GM19239 (cell line): ENCODE measurements around the gene CD300H.
"Not testable (repeated sequence)": the region's sequence is repeated elsewhere in the genome, so short reads cannot be mapped to it uniquely, and the experiment has no call there.

ENCODE experiments used
- DNase-seq: peaks from one replicate; pipeline ENCODE4 v3.0.0; 2011; ENCODE audit warnings: low spot score; ENCODE audit not compliant: insufficient read length
- FAIRE-seq: peaks from 2 replicates; lab custom pipeline; 2011; peaks lifted over from hg19 to GRCh38; lab: Jason Lieb, UNC

CD300H gene

GRCh38 chr17:74530831-74531150 lies 36.5 kb downstream of the CD300H start:
- DNase-seq (no peak), FAIRE-seq (no peak)

DNA sequence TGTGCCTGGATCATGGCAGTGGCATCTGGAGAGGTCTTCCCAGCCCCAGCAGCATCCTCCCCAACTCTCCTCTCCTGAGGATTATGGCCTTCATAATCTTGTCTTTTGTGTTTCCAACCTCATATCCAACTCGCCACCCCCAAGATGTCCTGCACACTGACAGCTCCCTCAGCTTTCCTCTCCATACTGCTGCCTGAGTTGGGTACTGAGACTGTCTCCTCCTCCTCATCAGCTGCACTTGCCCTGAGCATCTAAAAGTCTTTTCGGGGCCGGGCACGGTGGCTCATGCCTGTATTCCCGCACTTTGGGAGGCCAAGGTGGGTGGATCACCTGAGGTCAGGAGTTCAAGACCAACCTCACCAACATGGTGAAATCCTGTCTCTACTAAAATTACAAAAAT lies 38.1 kb downstream of the CD300H start:
- DNase-seq = no peak

GRCh38 chr17:74528491-74529199 lies 38.7 kb downstream of the CD300H start:
- FAIRE-seq (peak; percentile 97), DNase-seq (peak; percentile 60)

More for the DNA sequence above, 38.1 kb downstream of the CD300H start:
- no peak for FAIRE-seq

GRCh38 chr17:74527756-74528155 lies 39.6 kb downstream of the CD300H start:
- no peak for FAIRE-seq
- no peak for DNase-seq

GRCh38 chr17:74527081-74527480 lies 40.2 kb downstream of the CD300H start:
- no peak for DNase-seq
- no peak for FAIRE-seq

DNA sequence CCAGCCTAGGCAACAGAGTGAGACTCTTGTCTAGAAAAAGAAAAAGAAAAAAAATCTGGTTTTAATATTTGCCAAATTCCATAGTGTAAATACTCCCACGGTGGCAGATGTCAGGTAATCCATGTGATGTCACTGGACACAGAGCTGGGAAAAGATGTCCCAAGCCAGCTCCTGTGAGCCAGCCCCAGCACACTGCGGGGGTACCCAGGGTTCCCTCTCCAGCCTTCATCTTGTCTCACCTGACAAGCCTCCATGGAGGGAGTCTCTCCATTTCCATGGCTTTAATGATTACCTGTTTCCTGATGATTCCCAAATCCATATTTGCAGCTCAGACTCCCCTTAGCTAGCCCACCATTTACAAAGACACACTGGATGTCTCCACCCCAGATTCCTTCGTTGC lies 40.6 kb downstream of the CD300H start:
- no peak for FAIRE-seq
- DNase-seq = no peak

DNA sequence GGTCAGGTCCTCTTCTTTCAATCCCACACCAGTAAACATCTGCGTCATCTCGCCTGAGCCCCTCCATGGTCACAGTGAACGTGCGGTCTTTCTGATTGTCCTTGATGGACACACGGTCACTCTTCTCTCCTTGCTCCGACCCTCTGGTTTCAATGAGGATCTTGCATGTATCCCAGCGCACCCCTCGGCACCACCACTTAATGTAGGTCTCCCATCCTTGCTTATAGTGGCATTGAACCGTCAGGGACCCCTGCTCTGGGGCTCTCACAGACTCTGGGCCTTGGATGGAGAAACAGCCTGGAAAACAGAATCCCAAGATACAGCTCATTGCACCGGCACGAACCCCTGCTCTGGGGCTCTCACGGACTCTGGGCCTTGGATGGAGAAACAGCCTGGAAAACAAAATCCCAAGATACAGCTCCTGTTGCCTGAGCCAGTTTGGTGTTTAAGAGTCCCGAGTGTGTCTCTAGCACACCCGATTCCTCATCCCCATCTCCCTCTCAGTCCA lies 41.5 kb downstream of the CD300H start:
- DNase-seq = no peak
- no peak for FAIRE-seq

DNA sequence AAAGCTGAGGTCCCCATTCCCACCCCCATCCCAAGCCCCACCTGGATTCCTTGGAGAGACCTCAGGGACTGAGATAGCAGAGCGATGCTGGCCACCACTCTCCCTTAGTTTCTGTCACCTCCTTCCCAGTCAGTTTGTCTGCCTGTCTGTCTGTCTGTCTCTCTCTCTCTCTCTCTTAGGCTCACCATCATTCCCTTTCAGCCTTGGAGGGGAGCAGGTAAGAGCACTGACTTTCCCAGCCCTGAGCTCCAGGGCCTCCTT lies 41.9 kb downstream of the CD300H start:
- FAIRE-seq (peak; percentile 4), DNase-seq (no peak)

DNA sequence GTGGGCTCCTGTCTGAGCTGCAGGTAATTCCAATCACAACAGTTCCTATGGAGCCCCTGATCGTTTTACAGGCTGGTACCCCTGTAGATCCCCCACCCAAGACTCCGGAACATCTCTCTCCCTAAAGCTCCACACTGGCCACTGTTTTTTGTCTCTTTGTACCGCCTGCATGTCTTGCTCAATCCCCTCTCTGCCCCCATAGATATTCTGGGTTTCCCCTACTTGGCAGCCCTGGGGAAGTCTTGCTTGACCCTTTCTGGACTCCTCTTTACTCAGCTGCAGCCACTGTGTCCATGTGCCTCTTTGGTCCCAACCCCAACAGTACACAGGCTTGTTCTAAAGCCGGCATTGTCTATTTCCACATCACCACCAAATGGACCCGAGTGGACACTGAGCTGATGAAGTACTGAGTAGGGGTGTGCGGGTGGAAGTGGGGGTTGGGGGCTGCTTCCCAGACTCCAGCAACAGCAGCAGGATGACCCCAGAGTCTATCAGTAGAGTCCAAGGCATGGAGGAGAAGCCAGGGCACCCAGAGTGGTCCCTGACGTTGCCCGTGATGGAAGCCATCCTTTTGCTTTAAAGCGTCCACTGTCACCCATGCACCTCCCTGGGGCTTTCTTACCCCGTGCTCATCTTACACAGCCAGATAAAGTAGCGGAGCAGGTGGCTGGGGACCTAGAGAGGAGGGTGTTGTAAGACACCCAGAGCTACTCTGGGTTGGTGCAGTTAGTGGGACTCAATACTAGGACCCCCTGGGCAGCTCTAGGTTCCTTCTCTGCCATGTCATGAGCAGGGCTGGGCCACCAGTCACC lies 42.5 kb downstream of the CD300H start:
- no peak for FAIRE-seq
- DNase-seq = no peak

- DNase-seq = no peak
- no peak for FAIRE-seq
These were observed 44.0 kb downstream of the CD300H start for GRCh38 chr17:74523308-74523707.

GRCh38 chr17:74522381-74523105 lies 44.8 kb downstream of the CD300H start:
- no peak for DNase-seq
- no peak for FAIRE-seq

DNA sequence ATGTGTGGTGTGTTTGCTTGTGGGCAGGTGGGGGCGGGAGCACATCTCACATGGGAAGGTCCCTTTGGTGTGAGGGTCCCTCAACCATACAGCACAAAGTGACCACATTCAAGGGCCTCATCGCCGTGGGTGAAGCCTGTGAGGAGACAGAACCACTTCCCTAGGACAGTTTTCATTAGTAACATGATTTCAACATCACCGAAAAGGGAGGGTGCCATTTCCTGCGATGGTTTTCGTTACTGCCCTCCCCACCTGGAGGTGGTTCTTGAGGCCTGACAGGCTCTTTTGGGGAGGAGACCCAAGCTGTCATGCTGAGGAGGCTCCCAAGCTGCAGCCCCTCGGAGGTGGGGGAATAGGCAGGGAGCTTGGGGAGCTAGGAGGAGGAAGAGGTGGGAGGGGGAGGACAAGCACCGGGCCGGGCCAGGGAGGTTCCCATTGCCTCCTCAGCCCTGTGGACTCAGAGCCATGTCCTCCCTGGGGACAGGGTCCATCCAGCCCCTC lies 45.6 kb downstream of the CD300H start:
- FAIRE-seq (peak; percentile 23), DNase-seq (no peak)

GRCh38 chr17:74520790-74521480 lies 46.4 kb downstream of the CD300H start:
- FAIRE-seq (no peak), DNase-seq (no peak)

- DNase-seq = no peak
- FAIRE-seq = no peak
These were observed 47.3 kb downstream of the CD300H start for GRCh38 chr17:74520016-74520434.

GRCh38 chr17:74518413-74518981 lies 48.8 kb downstream of the CD300H start:
- FAIRE-seq, DNase-seq: not testable (repeated sequence)

GRCh38 chr17:74516561-74517328 lies 50.6 kb downstream of the CD300H start:
- FAIRE-seq (no peak), DNase-seq (no peak)

DNA sequence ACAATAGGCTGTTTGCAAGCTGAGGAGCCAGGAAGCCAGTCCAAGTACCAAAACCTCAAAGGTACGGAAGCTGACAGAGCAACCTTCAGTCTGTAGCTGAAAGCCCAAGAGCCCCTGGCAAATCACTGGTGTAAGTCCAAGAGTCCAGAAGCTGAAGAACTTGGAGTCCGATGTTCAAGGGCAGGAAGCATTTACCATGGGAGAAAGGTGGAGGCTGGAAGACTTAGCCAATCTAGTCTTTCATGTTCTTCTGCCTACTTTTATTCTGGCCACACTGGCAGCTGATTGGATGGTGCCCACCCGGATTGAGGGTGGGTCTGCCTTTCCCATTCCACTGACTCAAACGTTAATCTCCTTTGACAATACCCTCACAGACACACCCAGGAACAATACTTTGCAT lies 51.4 kb downstream of the CD300H start:
- no peak for DNase-seq
- no peak for FAIRE-seq

DNA sequence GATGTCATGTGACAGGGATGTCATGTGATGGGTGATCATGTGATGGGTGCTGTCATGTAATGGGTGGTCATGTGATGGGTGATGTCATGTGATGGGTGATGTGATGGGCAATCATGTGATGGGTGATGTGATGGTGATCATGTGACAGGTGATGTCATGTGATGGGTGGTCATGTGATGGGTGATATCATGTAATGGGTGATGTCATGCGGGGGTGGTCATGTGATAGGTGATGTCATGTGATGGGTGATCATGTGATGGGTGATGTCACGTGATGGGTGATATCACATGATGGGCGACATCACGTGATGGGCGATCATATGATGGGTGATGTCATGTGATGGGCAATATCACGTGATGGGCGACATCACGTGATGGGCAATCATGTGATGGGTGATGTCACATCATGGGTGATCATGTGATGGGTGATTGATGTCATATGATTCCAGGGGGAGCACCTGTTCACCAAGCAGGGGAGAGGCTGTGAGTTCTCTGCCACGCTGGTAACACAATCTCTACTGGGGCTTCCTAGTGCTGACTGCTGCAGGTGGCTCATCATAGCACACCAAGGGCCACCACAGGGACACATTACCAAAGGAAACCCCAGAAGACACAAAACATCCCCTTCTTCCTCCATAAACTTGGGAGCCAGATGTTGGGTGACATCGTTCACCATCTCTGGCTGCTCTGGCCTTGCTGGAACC lies 52.5 kb downstream of the CD300H start:
- FAIRE-seq = no peak
- no peak for DNase-seq
